Progenitor cell of endocrine pancreas (in vitro differentiated cells): ENCODE results near the gene FAM193A. TPM values are rescaled to one million over a fixed set of nuclear protein-coding genes. Genes with fewer than 3 reads are reported as not detected.
"Not testable (repeated sequence)": the region's sequence is repeated elsewhere in the genome, so short reads cannot be mapped to it uniquely, and the experiment has no call there.

ENCODE experiments used
- DNase-seq: peaks from one replicate; pipeline ENCODE4 v3.0.0; 2021; ENCODE audit warnings: low spot score; ENCODE audit not compliant: unreplicated experiment
- H3K27ac Mint-ChIP-seq: 2 replicates; pipeline ENCODE4 v1.8.0; 2021; ENCODE audit warnings: mild to moderate bottlenecking, moderate library complexity, mixed read lengths
- H3K27me3 Mint-ChIP-seq: 2 replicates; pipeline ENCODE4 v1.8.0; 2021; ENCODE audit warnings: mixed read lengths
- H3K36me3 Mint-ChIP-seq: 2 replicates; pipeline ENCODE4 v1.8.0; 2022; ENCODE audit warnings: mixed read lengths; ENCODE audit not compliant: insufficient read depth
- H3K4me1 Mint-ChIP-seq: 2 replicates; pipeline ENCODE4 v1.8.0; 2021; ENCODE audit warnings: low read depth, mixed read lengths
- H3K4me3 Mint-ChIP-seq: 2 replicates; pipeline ENCODE4 v1.8.0; 2021; ENCODE audit warnings: low read depth, mild to moderate bottlenecking, moderate library complexity, mixed read lengths
- H3K9me3 Mint-ChIP-seq: 2 replicates; pipeline ENCODE4 v1.8.0; 2021; ENCODE audit warnings: low read depth, mixed read lengths
- CTCF ChIP-seq: fragments of 200-600 bp; sonication (generic); IDR thresholded peaks from one replicate; pipeline ENCODE4 v1.5.0; 2021; ENCODE audit warnings: antibody characterized with exemption, mild to moderate bottlenecking; ENCODE audit not compliant: unreplicated experiment
- total RNA-seq: library from RNA; stranded (reverse); gene quantifications from 2 replicates; pipeline ENCODE4 v1.2.1, GENCODE V29; 2021

The FAM193A gene
- total RNA-seq, 1 donor from 2014 or later: 53.4 TPM

DNA sequence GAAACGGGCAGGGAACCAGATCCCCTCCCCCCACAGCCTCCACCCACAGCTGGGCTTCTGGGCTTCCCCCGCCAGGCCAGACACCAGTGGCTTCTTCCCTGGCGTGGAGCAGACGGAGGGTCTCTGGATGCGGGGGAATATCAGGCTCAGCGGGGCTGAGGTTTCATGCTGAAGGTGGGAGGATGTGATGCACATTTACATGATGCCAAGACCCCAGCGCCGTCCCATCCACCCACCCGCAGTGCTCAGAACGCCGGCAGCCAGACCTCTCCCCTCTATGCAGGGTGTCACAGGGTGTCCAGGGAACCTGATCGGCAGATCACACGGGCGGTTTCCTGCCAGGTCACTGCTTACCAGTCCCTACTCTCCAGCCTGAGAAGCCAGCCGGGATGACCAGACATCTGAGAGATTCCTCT, 232.5 kb downstream of the FAM193A start:
- Mint-ChIP-seq H3K27me3 (peaks cover 9% of the 10 kb centered on the region), H3K36me3 (no peaks in the 10 kb centered on the region), H3K27ac (peak overlapping the region; percentile 23), H3K4me3 (no peak overlapping the region), H3K9me3 (no peaks in the 10 kb centered on the region), H3K4me1 (no peaks in the 10 kb centered on the region)
- no peak for TF ChIP-seq CTCF
- DNase-seq: no peak

- Mint-ChIP-seq H3K4me3 (no peak overlapping the region), H3K9me3 (no peaks in the 10 kb centered on the region), H3K27ac (no peak overlapping the region), H3K27me3 (peaks cover 7% of the 10 kb centered on the region), H3K4me1 (no peaks in the 10 kb centered on the region), H3K36me3 (no peaks in the 10 kb centered on the region)
- TF ChIP-seq CTCF: no peak
- DNase-seq: no peak
Measured at GRCh38 chr4:2771264-2771663, 234.8 kb downstream of the FAM193A start.

GRCh38 chr4:2780643-2781042, 244.2 kb downstream of the FAM193A start:
- H3K4me3 Mint-ChIP-seq, H3K27ac Mint-ChIP-seq: not testable (repeated sequence)

DNA sequence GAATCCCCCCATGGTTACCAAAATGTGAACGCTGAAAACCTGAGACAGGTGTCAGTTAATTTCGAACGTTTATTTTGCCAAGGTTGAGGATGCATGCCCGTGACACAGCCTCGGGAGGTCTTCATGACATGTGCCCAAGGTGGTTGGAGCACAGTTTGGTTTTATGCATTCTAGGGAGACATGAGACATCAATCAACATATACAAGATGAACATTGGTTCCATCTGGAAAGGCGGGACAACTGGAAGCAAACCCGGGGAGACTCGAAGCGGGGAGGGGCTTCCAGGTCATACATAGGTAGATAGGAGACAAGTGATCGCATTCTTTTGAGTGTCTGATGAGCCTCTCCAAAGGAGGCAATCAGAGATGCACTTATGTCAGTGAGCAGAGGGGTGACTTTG, 245.5 kb downstream of the FAM193A start:
- Mint-ChIP-seq H3K9me3 (peaks cover 2% of the 10 kb centered on the region), H3K36me3 (no peaks in the 10 kb centered on the region), H3K4me1 (peaks cover 4% of the 10 kb centered on the region), H3K4me3 (no peak overlapping the region), H3K27me3 (no peaks in the 10 kb centered on the region), H3K27ac (no peak overlapping the region)
- no peak for TF ChIP-seq CTCF
- DNase-seq: no peak

More at GRCh38 chr4:2780643-2781042, 244.2 kb downstream of the FAM193A start:
- not testable (repeated sequence) for H3K36me3 Mint-ChIP-seq, H3K27me3 Mint-ChIP-seq, H3K9me3 Mint-ChIP-seq, DNase-seq, H3K4me1 Mint-ChIP-seq

Other genes starting within 250 kb of the FAM193A start
- 1.6 and 3.3 TPM in 2 replicates for gene ZFYVE28, start 118.0 kb upstream of the FAM193A start, total RNA-seq
- gene CFAP99, start 117.7 kb upstream of the FAM193A start, total RNA-seq: not detected in 2 replicates
- gene RNF4, start 67.5 kb upstream of the FAM193A start, total RNA-seq: 44.2 and 49.5 TPM in 2 replicates
- gene TNIP2, start 219.7 kb downstream of the FAM193A start, total RNA-seq: 21.2 and 26.3 TPM in 2 replicates